Stimulated activated CD8-positive, alpha-beta memory T cell treated with anti-CD3 and anti-CD28 coated beads, Interleukin-12 subunit alpha, Interleukin-12 subunit beta, amount 100 ng/mL, for 1 hour (primary cell): ENCODE data around the gene LENG1.
"Not testable (repeated sequence)": the region's sequence is repeated elsewhere in the genome, so short reads cannot be mapped to it uniquely, and the experiment has no call there.

ENCODE experiments used
- DNase-seq: peaks from one replicate; pipeline ENCODE4 v3.0.0-alpha.2; 2020; ENCODE audit warnings: low read depth

LENG1 gene

DNA sequence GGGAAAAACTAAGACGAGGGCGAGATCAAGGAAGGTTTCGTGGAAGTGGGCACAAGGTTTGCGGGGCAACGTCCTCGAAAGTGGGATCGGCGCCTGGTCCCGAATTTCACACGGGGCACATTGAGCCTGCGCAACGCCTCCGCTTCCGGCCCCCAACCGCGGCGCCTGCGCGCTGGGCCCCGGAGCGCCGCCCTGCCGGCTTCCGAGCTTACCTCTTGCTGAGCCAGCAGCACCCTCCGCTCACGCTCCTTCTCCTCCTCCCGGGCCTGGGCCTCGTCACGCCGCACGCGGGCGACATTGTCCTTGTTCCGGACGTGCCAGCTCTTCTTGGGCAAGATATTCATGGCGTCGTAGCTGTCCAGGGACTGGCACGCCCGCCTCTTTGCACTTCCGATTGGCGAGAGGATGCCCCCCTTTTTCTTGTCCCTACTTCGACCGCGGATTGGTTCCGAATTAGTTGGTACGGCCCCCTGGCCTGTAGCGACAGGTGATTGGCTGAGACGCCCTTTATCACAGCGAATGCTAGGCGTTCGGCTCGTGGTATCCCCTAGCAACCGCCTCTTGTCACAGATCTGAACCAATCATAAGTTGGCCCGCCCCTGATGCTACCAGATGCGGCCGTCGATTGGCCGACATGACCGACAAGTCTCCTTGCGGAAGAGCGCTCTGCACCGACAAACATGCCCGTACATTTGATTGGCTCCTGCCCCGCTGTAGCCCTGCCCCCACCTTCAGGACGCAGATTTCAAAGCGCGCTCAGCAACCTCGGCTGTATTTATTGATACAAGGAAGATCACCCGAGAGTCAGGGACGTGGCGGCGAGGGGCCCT is at the start of gene LENG1:
Gene LENG1 (minus strand): TSS at position 370 of the 830 bp plus-strand sequence. CDS start 26 bp downstream, at position 344.
- peak; percentile 98 for DNase-seq

DNA sequence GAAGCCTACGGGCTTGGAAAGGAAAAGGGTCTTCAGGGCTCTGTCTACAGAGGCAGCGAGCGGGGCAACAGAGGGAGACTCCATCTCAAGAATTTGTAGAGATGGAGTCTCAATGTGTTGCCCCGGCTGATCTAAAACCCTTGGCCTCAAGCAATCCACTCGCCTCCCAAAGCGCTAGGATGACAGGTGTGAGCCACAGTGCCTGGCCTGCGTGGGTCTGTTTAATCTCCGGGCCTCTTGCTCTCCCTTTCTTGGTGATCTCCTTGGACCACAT is 49.2 kb upstream of the LENG1 start:
- DNase-seq = no peak

DNA sequence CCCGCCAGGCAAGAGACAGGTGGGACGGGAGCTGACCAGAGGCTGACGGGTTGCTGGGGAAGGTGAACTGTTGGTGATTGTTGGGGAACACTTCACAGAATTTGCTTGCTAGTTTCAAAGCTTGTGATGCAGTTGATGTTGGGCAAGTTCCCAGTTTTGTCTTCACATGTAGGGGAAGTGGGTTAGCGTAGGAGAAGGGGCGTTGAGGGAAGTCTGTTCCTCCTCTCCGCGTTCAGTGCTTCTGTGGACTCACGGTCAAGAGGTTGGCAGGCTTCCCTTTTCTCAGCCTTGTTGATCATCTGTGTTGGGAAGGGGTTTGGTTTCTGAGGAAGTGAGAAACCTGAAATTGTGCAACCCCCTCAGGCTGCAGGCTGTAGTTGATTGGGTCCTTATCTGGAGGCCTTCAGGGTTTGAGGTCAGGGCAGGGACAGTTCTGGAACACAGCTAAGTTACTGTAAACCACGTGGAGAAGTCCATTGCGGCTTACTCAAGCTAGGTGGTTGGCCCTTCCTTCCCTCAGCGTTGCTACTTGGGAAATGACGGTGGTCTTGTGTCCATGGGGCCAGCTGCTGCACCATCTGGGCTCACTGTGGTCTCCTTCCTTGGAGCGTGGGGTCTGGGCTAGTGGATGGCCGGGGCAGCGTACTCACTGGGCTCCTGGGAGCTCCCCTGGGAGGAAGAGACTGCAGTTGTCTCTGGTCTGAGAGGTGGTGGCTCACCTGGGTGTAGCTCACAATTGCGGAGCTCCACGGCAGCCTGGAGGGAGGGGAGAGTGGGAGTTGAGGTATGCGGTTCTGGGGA is 48.7 kb upstream of the LENG1 start:
- DNase-seq = no peak

DNA sequence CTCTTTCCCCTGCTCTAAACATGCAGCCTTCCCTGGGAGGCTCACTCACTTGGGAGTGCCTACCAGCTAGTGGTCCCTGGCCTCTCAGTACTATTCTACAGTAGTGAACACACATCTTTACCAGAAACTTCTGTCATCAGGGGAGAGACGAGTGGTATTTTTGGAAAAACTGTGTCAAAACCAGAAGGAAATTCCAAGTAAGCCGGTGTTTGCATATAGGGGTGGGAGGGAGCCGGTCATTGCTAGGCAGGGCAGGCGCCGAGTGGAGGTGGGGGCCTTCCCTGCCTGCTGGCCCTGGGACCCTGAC is 48.1 kb upstream of the LENG1 start:
- no peak for DNase-seq

DNA sequence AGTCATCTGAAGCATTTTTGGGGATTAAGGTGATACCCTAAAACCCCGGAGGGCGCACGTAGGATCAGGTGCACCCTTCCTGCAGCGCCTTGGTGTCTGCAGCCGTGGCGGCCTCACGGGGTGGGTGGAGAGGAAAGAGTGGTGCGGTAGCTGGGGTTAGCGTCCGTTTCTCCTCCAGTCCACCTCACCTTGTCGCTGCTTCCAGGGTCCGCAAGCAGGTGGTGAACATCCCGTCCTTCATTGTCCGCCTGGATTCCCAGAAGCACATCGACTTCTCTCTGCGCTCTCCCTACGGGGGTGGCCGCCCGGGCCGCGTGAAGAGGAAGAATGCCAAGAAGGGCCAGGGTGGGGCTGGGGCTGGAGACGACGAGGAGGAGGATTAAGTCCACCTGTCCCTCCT is 47.7 kb upstream of the LENG1 start:
- DNase-seq = not testable (repeated sequence)

DNA sequence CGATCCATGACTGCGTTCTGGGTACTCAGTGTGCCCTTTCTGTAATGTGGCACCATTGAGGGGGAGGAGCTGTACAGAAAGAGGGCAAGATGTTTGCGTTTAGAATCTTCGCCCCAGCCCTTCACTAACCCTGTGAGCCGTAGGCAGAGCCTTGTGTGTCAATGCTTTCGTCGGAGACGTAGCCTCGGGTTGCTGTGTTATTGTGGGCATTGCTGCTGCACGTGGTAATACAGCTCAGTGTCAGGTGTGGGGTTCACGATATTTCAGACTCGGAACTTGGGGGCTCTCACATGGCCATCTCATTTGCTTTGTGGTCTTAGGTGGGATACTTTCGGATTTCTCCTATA is 47.3 kb upstream of the LENG1 start:
- no peak for DNase-seq

DNA sequence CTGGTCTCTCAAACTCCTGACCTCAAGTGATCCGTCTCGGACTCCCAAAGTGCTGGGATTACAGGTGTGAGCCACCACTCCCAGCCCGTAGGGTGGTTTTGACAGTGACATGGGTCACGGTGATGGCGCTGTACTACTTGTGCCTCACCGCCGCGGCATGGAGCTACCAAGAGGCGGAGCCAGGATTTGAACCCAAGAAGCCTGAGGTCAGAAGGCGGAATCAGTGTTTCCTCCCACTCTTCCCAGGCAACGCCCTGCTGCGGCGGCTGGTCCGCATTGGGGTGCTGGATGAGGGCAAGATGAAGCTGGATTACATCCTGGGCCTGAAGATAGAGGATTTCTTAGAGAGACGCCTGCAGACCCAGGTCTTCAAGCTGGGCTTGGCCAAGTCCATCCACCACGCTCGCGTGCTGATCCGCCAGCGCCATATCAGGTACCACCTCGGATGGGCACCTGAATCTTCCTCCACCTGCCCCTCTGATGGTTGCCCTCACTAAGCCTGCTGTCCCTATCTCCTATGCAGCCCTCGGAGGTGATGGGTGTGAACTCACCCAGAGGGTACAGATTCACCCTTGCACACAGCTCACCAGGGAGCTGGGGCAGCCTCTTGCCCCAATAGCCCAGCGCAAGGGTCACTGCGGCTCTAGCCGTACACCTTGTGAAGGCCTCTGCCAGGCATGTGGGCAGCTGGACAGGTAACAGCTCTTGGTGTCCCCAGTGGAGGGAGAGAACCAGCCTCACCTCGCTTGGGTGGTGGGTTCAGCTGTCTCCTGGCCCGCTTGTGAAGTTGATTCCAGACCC is 46.7 kb upstream of the LENG1 start:
- DNase-seq = no peak

DNA sequence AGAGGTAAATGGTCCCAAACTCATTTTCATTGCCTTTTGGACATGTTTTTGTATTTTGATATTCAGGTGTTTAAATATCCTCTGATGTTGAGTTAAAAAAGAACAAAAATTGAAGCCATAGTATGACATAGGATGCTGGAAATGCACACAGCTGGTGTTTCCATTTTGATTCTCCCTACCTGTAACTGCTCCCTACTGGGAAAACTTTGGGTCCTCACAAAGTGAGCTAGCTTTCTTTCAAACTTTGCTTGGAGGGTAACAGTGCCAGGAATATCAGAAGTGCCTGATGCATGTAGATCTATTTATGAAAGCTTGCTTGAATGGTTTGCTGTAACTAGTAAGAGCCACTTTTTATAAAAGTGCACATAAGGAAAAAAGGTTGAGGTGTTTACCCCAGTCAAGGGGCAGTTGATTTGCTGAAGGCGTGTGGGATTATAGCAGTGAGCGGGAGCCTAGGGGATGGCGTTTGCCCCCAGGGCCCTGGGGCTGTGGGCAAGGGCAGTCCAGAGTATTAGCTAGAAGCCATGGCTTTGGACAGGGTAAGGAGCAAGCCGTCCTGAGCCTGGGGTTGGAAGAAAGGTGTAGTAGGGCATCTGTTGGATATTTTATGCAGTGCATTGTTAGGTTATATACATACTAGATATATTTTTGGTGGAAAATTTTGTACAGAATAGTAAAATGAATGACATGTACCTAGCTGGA is 45.4 kb upstream of the LENG1 start:
- DNase-seq = no peak

DNA sequence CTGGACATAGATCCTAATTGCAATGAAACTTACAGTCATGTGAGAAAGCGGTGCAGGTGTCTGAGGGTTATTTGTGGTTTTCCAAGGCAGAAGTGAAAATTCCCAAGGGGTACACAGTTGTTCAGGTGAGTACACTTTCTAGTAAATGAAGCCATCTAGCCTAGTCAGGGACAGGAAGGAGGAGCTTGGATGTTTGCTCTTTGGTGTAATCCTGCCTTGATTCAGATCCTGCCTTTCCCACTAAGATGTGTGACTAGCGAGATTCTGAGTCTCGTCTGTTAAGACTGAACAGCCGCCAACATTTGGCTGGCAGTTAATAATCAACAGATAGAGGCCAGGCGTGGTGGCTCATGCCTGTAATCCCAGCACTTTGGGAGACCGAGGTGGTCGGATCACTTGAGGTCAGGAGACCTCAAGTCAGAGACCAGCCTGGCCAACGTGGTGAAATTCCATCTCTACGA is 43.7 kb upstream of the LENG1 start:
- no peak for DNase-seq

DNA sequence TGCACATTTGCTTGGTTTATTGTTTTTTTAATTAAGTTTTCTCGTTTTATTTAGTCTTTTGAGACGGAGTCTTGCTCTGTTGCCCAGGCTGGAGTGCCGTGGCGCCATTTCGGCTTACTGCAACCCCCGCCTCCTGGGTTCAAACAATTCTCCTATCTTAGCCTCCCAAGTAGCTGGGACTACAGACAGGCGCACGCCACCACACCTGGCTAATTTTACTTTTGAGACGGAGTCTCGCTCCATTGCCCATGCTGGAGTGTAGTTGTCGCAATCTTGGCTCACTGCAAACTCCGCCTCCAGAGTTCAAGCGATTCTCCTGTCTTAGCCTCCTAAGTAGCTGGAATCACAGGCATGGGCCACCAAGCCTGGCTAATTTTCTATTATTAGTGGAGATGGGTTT is 42.5 kb upstream of the LENG1 start:
- no peak for DNase-seq

DNA sequence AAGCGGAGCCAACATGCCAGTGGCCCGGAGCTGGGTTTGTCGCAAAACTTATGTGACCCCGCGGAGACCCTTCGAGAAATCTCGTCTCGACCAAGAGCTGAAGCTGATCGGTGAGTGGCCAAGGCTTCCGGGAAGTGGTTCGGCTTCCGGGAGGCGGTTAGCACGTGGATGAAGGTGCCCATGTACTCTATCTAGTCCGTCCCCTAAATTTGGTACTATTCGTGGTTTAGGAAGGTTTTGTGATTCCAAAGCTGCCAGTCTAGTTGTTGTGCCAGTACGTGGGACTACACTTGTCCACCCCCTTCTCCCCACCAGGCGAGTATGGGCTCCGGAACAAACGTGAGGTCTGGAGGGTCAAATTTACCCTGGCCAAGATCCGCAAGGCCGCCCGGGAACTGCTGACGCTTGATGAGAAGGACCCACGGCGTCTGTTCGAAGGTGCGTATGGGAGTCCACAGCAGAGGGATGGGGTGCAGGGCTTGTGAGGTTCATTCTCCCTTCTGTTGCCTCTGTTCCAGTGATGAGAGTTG is 41.7 kb upstream of the LENG1 start:
- DNase-seq = no peak

DNA sequence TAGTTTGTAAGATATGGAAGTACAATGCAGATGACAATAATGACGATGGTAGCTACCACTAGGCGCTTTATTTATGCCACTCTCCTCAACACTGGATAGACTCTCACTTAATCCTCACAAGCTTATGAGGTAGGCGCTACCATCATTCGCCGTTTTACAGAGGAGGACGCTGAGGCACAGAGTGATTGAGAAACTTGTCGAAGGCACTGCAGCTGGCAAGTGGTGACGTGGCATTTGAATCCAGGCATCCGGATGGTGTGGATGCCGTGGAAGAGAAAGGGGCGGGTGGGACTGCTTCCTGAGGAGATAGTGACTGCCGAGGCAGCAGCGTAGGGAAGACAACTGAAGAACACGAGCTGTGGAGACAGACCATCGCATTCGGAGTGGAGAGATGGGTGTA is 39.9 kb upstream of the LENG1 start:
- DNase-seq = no peak

DNA sequence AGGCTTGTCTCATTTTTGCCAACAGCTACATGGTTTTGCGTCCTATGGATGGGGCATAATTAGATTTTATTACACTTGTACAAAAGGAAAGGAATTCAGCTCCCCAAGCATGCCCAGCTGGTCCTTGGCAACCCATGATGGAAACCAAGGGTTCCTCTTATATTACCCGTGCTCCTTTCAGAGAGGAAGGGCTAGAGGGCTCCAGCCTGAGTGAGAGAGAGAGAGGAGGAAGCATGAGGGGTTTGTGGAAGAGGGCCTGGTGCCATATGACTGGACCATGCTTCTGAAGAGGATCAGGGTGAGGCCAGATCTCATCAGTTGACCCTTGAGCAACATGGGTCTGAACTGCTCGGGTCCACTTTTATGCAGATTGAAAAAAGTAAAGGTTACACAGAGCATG is 37.6 kb upstream of the LENG1 start:
- DNase-seq = no peak

DNA sequence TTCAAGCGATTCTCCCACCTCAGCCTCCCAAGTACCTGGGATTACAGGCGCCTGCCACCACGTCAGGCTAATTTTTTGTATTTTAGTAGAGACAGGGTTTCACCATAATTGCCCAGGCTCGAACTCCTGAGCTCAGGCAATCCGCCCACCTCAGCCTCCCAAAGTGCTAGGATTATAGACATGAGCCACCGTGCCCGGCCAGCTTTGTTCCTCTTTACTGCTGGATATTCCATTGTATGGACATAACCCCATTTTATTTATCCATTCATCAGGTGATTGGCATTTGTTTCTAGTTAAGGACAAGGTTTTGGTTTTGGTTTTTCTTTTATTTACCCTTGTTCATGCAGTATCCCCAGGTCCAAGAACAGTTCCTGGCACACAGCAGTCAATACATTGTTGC is 37.0 kb upstream of the LENG1 start:
- no peak for DNase-seq

DNA sequence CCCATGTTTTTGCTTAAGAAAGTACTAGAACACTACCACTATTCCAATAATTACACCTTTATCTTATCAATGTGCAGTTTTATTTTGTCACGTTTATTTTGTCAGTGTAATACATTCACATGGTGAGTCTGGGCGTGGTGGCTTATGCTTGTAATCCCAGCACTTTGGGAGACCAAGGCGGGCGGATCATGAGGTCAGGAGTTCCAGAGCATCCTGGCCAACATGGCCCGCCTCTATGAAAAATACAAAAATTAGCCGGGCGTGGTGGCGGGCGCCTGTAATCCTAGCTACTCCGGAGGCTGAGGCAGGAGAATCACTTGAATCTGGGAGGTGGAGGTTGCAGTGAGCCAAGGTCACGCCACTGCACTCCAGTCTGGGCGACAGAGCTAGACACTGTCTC is 34.9 kb upstream of the LENG1 start:
- DNase-seq = not testable (repeated sequence)

DNA sequence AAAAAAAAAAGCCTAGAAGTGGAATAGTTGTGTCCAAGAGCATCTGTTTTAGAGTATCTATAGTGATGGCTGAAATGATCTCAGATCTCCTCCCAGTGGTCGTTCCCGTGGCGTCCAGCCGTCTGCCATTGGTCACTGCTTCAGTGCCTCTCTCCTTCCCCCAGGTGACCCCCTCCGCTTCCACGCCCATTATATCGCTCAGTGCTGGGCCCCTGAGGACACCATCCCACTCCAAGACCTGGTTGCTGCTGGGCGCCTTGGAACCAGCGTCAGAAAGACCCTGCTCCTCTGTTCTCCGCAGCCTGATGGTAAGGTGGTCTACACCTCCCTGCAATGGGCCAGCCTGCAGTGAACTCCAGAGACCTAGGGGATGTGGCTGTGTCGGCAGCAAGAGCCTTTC is 33.5 kb upstream of the LENG1 start:
- no peak for DNase-seq

DNA sequence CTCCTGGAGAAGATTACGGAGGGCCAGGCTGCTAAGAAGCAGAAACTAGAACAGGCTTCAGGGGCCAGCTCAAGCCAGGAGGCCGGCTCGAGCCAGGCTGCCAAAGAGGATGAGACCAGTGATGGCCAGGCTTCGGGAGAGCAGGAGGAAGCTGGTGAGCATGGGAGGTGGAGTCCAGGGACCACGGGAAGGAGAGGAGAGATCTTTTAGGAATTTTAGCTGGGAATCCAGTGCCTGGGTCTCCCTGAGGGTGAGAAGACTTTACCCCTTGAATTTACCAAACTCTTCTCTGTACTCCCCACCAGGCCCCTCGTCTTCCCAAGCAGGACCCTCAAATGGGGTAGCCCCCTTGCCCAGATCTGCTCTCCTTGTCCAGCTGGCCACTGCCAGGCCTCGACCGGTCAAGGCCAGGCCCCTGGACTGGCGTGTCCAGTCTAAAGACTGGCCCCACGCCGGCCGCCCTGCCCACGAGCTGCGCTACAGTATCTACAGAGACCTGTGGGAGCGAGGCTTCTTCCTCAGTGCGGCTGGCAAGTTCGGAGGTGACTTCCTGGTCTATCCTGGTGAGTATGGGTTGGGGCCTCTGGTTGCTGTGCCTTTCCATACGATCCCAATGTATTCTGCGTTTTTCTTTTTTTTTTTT is 32.4 kb upstream of the LENG1 start:
- DNase-seq = no peak

DNA sequence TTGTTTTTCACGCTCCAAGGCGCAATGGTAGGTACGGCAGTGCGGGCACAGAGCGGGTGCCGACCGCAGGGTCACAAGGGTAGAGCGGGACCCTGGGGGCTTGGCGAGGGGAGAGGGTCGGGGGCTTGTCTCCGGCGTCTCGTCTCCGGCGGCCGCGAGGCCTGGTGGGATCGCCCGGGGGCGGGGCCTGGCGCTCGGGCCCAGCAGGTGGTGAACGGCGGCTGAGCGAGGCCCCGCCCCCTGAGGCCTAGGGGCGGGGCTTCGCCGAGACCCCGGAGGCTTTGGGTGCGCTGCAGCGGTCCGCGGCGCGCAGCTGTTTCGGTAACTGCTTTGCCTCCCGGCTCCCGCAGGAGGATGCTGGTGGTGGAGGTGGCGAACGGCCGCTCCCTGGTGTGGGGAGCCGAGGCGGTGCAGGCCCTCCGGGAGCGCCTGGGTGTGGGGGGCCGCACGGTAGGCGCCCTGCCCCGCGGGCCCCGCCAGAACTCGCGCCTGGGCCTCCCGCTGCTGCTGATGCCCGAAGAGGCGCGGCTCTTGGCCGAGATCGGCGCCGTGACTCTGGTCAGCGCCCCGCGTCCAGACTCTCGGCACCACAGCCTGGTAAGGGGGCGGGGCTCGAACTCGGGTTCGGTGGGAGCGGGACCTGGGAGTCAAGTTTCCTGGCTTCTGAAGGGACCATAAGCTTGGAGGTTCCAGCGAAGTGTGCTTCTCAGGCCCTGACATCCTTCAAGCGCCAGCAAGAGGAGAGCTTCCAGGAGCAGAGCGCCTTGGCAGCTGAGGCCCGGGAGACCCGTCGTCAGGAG is 31.7 kb upstream of the LENG1 start, which contains the start of gene TSEN34:
Gene TSEN34 (plus strand): TSS at position 298 of the 800 bp plus-strand sequence. CDS start 57 bp downstream, at position 355.
- peak; percentile 75 for DNase-seq

DNA sequence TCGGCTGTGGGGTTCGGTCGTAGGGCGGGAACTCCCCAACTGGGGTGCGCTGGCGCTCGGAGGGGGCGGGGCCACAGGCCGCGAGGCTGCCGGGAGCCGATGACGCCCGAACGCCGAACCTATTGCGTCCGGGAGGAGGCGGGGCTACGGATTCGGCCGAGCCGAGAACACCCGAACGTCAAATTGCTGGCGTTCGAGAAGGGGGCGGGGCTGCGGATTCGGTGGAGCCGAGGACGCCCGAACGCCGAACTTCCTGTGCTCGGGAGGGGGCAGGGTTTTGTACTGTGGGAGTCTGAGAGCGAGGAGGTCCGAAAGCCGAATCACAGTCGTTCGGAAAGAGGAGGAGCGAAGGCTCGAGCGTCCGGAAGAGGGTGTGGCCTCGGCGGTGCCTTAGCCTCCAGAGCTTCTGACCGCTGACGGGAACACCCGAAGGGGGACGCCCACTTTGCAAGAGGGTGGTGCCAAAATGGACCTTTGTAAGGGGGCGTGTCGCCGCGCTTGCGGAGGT is 31.0 kb upstream of the LENG1 start:
- peak; percentile 100 for DNase-seq

DNA sequence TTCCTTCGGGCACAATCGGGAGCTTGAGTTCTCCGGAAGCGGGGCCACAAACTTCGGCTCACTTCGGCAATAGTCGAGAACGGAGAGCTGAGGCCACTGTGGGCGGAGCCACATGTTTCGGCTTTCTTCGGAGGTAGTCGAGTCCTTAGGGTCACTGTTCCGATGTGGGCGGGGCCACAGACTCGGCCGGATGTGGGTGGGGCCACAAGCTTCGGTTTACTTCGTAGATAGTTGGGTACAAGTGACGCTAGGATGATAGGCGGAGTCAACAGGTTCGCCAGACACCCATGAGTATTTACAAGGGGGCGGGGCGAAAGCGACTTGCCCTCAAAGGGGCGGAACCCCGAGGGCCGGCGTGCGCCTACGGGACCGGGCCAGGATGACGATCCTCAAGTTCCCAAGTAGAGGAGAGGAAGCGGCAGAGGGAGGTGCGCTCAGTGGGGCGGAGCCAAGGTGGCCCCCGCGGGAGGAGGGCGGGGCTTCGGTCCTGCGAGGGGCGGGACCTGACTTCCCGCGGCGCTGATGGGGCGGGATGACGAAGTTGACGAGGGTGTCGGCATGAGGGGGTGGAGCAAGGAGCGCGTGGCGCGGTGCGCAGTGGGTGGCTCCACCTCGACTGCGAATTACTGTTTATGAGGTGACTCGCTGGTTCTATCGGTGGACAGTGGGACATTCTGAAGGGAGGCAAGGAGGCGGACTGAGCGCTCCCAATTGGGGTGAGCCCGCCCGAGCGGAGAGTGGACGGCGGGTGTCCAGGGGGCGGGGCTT is 30.4 kb upstream of the LENG1 start:
- peak; percentile 100 for DNase-seq
